Activated CD4-positive, alpha-beta T cell treated with anti-CD3 and anti-CD28 coated beads, Interleukin-2, Interleukin-4, amounts not matched to agents 100 ng/mL and 50 ng/mL, durations not matched to agents 16 hours and 8 hours (primary cell): ENCODE data around the gene PLSCR4.
"Not testable (repeated sequence)": the region's sequence is repeated elsewhere in the genome, so short reads cannot be mapped to it uniquely, and the experiment has no call there.

Experiments
- DNase-seq: peaks from one replicate; pipeline ENCODE4 v3.0.0-alpha.2; 2020; ENCODE audit warnings: low spot score

Gene PLSCR4

GRCh38 chr3:146250449-146251382 lies at the start of gene PLSCR4:
TSS of gene PLSCR4 (minus strand) at chr3:146251105. CDS start at chr3:146222071, 29,034 bp downstream.
- no peak for DNase-seq

- DNase-seq, result not testable (repeated sequence)
These were observed 42.5 kb upstream of the PLSCR4 start for GRCh38 chr3:146293401-146293800.

- no peak for DNase-seq
These were observed 33.0 kb upstream of the PLSCR4 start for GRCh38 chr3:146283781-146284445.

- no peak for DNase-seq
These were observed 30.0 kb upstream of the PLSCR4 start for GRCh38 chr3:146280864-146281263.

GRCh38 chr3:146279951-146280350 lies 29.0 kb upstream of the PLSCR4 start:
- DNase-seq, result no peak

- no peak for DNase-seq
These were observed 28.1 kb upstream of the PLSCR4 start for GRCh38 chr3:146279013-146279412.

- DNase-seq, result no peak
These were observed 27.2 kb upstream of the PLSCR4 start for GRCh38 chr3:146277953-146278631.

- no peak for DNase-seq
These were observed 24.6 kb upstream of the PLSCR4 start for GRCh38 chr3:146275476-146275875.

GRCh38 chr3:146274833-146275232 lies 23.9 kb upstream of the PLSCR4 start:
- DNase-seq, result no peak

- no peak for DNase-seq
These were observed 23.0 kb upstream of the PLSCR4 start for GRCh38 chr3:146273721-146274407.

GRCh38 chr3:146271180-146271579 lies 20.3 kb upstream of the PLSCR4 start:
- DNase-seq, result no peak

- DNase-seq, result no peak
These were observed 18.4 kb upstream of the PLSCR4 start for GRCh38 chr3:146269271-146269670.

GRCh38 chr3:146268535-146269219 lies 17.8 kb upstream of the PLSCR4 start:
- no peak for DNase-seq

- no peak for DNase-seq
These were observed 14.8 kb upstream of the PLSCR4 start for GRCh38 chr3:146265720-146266119.

GRCh38 chr3:146262371-146263110 lies 11.6 kb upstream of the PLSCR4 start:
- DNase-seq, result no peak

- DNase-seq, result no peak
These were observed 9.1 kb upstream of the PLSCR4 start for GRCh38 chr3:146259880-146260589.

- no peak for DNase-seq
These were observed 6.1 kb upstream of the PLSCR4 start for GRCh38 chr3:146256851-146257486.

GRCh38 chr3:146252445-146252844 lies 1.5 kb upstream of the PLSCR4 start:
- DNase-seq, result not testable (repeated sequence)

GRCh38 chr3:146249921-146250320 lies 984 bp downstream of the PLSCR4 start:
- DNase-seq, result no peak

GRCh38 chr3:146247911-146248310 lies 3.0 kb downstream of the PLSCR4 start:
- no peak for DNase-seq
